Fibroblast of skin of scalp (primary cell): ENCODE results near the gene B3GNT3.

Experiments
- DNase-seq: peaks from one replicate; pipeline ENCODE4 v3.0.0-alpha.2; 2013

Gene B3GNT3

GRCh38 chr19:17860993-17861360, 66.0 kb downstream of the B3GNT3 start:
- DNase-seq, result no peak

- no peak for DNase-seq
Measured at GRCh38 chr19:17861542-17862402, 66.8 kb downstream of the B3GNT3 start.

GRCh38 chr19:17862711-17863519, 68.0 kb downstream of the B3GNT3 start:
- no peak for DNase-seq
